Body of pancreas (tissue), 4 donors: ENCODE results near the gene KBTBD7. TPM values are rescaled to one million over a fixed set of nuclear protein-coding genes. Genes with fewer than 3 reads are reported as not detected.

Experiments
- ATAC-seq: fragments of 150-250 bp; one replicate; pipeline ENCODE4 v1.9.1; 2016
- DNase-seq, 4 donors: peaks; one replicate each; pipeline ENCODE4 v3.0.0-alpha.2; 2019
- H3K27ac ChIP-seq, 4 donors: fragments of 200-600 bp; sonication (generic); 1 replicate in 3 of 4; 2 replicates in 1 of 4; pipeline versions ENCODE4 v1.5.1 to v1.6.1; 2016 to 2019; ENCODE audit warnings: mild to moderate bottlenecking in 1 of 4, mixed read lengths in 1 of 4, moderate library complexity in 1 of 4
- H3K27me3 ChIP-seq, 2 donors: fragments of 200-600 bp; sonication (generic); one replicate each; pipeline ENCODE4 v1.6.0; 2016; ENCODE audit warnings: mild to moderate bottlenecking in 1 of 2
- H3K36me3 ChIP-seq, 2 donors: fragments of 200-600 bp; sonication (generic); replicated peaks in 1 of 2; 2 replicates each; pipeline ENCODE4 v1.5.1; 2016; ENCODE audit warnings: low read depth in 2 of 2; ENCODE audit not compliant: insufficient read depth in 1 of 2
- H3K4me1 ChIP-seq: fragments of 200-600 bp; sonication (generic); one replicate; pipeline ENCODE4 v1.6.0; 2016
- H3K4me3 ChIP-seq, 2 donors: fragments of 200-600 bp; sonication (generic); 1 replicate in 1 of 2; 2 replicates in 1 of 2; pipeline ENCODE4 v1.5.1; 2016 to 2019
- H3K9me3 ChIP-seq, 3 donors: fragments of 200-600 bp; sonication (generic); 1 replicate in 2 of 3; 2 replicates in 1 of 3; pipeline ENCODE4 v1.5.1; 2016
- POLR2A ChIP-seq, 3 donors: fragments of 450-650 bp; IDR thresholded peaks; one replicate each; pipeline ENCODE4 v1.6.1; 2016; ENCODE audit warnings: antibody characterized with exemption in 3 of 3, mild to moderate bottlenecking in 2 of 3
- WGBS, 2 donors: methylation state at CpG; one replicate each; pipeline ENCODE4 v1.1.5; 2017; 5-methylcytosine and 5-hydroxymethylcytosine counted together
- intact Hi-C: fragments of 100-400 bp; cut with DNase I; formaldehyde crosslinking; loops from one replicate; pipeline ENCODE4 v1.15.1; 2023
- total RNA-seq, 2 donors: library from RNA; depleted of rRNA; stranded (reverse); fragments of >200 nt; gene quantifications; one replicate each; pipeline ENCODE4 v1.1.0, GENCODE V29; 2016
- TF ChIP-seq, protein P1 (sequence below), 7 experiments: fragments of 450-650 bp in 4 of 7; fragments of 200-600 bp in 3 of 7; sonication (generic) in 3 of 7; IDR thresholded peaks; one replicate each; pipeline ENCODE4 v1.5.1; 2016 to 2019; ENCODE audit warnings: antibody characterized with exemption in 7 of 7

KBTBD7 gene
- total RNA-seq, 2 donors from 2014 or later: 4.9 to 5.3 TPM

DNA sequence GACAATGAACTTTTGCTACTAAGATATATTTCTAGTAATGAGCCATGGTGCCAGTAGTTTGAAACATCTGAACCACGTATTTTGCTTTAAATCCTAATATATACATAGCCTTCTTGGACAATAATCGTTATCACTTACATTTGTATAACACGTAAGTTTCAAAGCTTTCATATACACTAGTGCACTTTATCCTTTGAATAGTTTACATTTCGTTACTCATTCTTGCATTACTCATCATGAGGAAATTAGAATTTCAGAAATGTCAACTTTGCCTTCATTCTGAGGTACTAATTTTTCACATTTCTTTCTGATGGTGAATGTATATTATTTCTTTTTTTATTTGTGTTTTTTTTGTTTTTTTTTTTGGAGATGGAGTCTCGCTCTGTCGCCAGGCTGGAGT, 5.8 kb downstream of the KBTBD7 start:
- H3K36me3 ChIP-seq: no peaks in the 10 kb centered on the region
- H3K4me1 ChIP-seq: peaks cover 25% of the 10 kb centered on the region
- ATAC-seq (no peak), DNase-seq (no peak)
- no peaks in the 10 kb centered on the region for H3K9me3 ChIP-seq
- 92 to 93% methylated on average over 6 of the region's 6 CpGs for WGBS, 2 donors
- no peak overlapping the region for H3K27ac ChIP-seq
- H3K27me3 ChIP-seq: no peaks in the 10 kb centered on the region
- intact Hi-C loops: no loop called here
- no peak overlapping the region for H3K4me3 ChIP-seq
- TF ChIP-seq POLR2A (IDR thresholded peaks at IDR 0.05): no peak
- TF ChIP-seq, protein P1, sequence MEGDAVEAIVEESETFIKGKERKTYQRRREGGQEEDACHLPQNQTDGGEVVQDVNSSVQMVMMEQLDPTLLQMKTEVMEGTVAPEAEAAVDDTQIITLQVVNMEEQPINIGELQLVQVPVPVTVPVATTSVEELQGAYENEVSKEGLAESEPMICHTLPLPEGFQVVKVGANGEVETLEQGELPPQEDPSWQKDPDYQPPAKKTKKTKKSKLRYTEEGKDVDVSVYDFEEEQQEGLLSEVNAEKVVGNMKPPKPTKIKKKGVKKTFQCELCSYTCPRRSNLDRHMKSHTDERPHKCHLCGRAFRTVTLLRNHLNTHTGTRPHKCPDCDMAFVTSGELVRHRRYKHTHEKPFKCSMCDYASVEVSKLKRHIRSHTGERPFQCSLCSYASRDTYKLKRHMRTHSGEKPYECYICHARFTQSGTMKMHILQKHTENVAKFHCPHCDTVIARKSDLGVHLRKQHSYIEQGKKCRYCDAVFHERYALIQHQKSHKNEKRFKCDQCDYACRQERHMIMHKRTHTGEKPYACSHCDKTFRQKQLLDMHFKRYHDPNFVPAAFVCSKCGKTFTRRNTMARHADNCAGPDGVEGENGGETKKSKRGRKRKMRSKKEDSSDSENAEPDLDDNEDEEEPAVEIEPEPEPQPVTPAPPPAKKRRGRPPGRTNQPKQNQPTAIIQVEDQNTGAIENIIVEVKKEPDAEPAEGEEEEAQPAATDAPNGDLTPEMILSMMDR (IDR thresholded peaks at IDR 0.05): no peak

DNA sequence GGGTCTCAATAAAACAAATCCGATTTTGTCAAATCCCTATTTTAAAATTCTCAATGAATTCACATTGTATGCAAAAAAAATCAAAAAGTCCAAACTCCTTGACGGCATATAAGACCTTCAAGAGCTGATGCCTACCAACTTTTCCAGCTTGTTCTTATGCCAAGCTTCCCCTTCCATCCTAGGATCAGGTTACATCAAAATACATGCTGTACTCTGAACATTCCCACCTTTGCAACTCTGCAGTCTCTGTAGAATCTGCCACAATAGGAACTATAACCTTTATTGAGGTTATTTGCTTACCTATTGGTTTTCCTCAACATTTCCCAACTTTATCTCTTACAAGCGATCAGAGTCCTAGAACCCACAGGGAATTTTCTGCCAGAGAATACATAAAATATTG, 7.9 kb downstream of the KBTBD7 start:
- no peaks in the 10 kb centered on the region for H3K36me3 ChIP-seq
- DNase-seq (no peak), ATAC-seq (no peak)
- no peaks in the 10 kb centered on the region for H3K9me3 ChIP-seq
- no peak for TF ChIP-seq POLR2A (IDR thresholded peaks at IDR 0.05)
- TF ChIP-seq, protein P1 (IDR thresholded peaks at IDR 0.05): no peak
- intact Hi-C loops: no loop called here
- no peak overlapping the region for H3K4me3 ChIP-seq
- H3K27ac ChIP-seq: no peak overlapping the region
- WGBS, 2 donors: 77 to 79% methylated on average over 3 of the region's 3 CpGs
- H3K27me3 ChIP-seq: no peaks in the 10 kb centered on the region
- peaks cover 7% of the 10 kb centered on the region for H3K4me1 ChIP-seq

DNA sequence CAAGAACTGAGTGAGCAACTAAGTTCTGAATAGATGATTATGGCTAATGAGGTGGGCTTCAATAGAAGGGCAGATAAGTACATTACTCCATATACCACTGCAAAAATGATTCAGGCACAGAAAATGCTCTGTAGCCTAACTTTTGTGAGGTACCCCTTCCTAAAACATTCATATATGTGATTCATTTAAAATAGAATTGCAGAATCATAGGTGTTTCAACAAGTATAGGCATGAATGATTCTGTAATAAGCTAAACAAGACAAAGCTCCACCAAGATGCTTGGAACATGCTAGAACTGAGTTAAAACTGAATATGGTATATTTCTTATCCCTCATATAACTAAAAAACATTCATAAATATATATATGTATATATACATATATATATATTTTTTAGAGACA, 12.1 kb downstream of the KBTBD7 start:
- Histone ChIP-seq H3K4me1 (no peaks in the 10 kb centered on the region), H3K36me3 (no peaks in the 10 kb centered on the region), H3K27me3 (no peaks in the 10 kb centered on the region), H3K9me3 (no peaks in the 10 kb centered on the region), H3K4me3 (no peak overlapping the region), H3K27ac (no peak overlapping the region)
- intact Hi-C loops: no loop called here
- DNase-seq: no peak
- no peak for TF ChIP-seq POLR2A (IDR thresholded peaks at IDR 0.05)
- TF ChIP-seq, protein P1 (IDR thresholded peaks at IDR 0.05): no peak
- ATAC-seq: no peak

DNA sequence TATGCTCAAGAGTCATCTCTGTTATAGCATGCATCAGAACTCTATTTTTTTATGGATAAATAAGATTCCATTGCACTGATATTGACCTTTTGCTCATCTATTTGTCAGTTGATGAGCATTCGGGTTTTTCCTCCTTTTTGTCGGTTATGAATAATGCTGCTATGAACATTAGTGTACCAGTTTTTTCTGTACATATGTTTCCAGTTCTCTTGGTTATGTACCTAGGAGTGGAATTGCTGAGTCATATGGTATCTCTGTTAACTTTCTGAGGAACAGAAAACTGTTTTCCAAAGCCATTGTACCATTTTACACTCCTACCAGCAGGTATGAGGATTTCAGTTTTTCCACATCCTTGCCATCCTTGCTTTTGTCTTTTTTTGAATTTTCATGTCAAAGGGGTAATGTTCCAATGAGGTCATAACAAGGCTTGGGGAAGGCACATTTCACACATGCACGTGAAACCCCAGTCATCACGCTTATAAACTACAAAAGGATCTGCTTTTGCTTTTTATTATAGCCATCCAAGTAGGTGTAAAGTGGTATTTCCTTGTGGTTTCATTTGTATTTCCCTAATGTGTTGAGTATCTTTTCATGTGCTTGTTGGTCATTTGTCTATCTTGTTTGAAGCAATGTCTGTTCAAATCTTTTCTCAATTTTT, 14.6 kb downstream of the KBTBD7 start:
- WGBS, 2 donors: 88 to 92% methylated on average over 4 of the region's 4 CpGs
- Histone ChIP-seq H3K4me1 (no peaks in the 10 kb centered on the region), H3K9me3 (peaks cover 0 to 6% (median 0%) of the 10 kb centered on the region in 3 donors), H3K27ac (no peak overlapping the region), H3K27me3 (no peaks in the 10 kb centered on the region), H3K4me3 (no peak overlapping the region), H3K36me3 (no peaks in the 10 kb centered on the region)
- TF ChIP-seq, protein P1 (IDR thresholded peaks at IDR 0.05): no peak
- no peak for TF ChIP-seq POLR2A (IDR thresholded peaks at IDR 0.05)
- ATAC-seq (no peak), DNase-seq (no peak)
- intact Hi-C loops: no loop called here

DNA sequence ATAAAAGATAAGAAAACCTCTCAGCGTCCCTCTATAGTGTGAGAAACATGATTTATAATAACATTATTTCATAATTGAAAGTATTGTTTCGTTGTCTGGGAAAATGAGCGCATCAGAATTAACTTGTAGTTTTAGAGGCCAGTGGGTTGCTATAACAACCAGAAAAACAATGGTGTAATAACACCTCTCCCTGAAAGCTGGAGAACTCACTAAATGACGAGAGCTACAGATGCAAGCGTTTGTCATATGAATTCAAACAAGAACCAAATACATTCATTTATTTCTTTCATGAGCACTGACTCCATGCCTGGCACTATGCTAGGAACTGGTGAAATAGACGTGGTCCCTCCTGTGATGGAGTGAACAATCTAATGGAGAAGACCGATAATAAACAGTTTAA, 16.3 kb downstream of the KBTBD7 start:
- no peaks in the 10 kb centered on the region for H3K4me1 ChIP-seq
- DNase-seq (no peak), ATAC-seq (no peak)
- TF ChIP-seq, protein P1 (IDR thresholded peaks at IDR 0.05): no peak
- no peak for TF ChIP-seq POLR2A (IDR thresholded peaks at IDR 0.05)
- no peaks in the 10 kb centered on the region for H3K36me3 ChIP-seq
- 79 to 85% methylated on average over 7 of the region's 7 CpGs for WGBS, 2 donors
- no peak overlapping the region for H3K27ac ChIP-seq
- intact Hi-C loops: no loop called here
- no peak overlapping the region for H3K4me3 ChIP-seq
- H3K27me3 ChIP-seq: no peaks in the 10 kb centered on the region
- H3K9me3 ChIP-seq: peaks cover 0 to 6% (median 0%) of the 10 kb centered on the region in 3 donors
